ENCODE results near the gene EFCAB9.

The EFCAB9 gene

GRCh38 chr5:172175263-172175719, 18.7 kb upstream of the EFCAB9 start:
- no peaks in the 10 kb centered on the region for H3K27me3 ChIP-seq (ENCODE audit: control insufficient read depth, insufficient read depth, low read length, poor library complexity, severe bottlenecking)
- H3K4me1 ChIP-seq (ENCODE audit: control insufficient read depth, insufficient read depth, low read length) = no peaks in the 10 kb centered on the region
- H3K4me3 ChIP-seq (ENCODE audit: insufficient read depth, low read depth, low read length) = no peak overlapping the region
- WGBS, 2 experiments = 84 to 85% methylated on average over 7 of the region's 7 CpGs
- H3K9me3 ChIP-seq (ENCODE audit: control insufficient read depth, low read length) = no peaks in the 10 kb centered on the region
- no peaks in the 10 kb centered on the region for H3K36me3 ChIP-seq (ENCODE audit: control insufficient read depth, insufficient read depth, low read length)
- H3K27ac ChIP-seq (ENCODE audit: insufficient read depth, low read depth, low read length, poor library complexity, severe bottlenecking) = no peak overlapping the region

DNA sequence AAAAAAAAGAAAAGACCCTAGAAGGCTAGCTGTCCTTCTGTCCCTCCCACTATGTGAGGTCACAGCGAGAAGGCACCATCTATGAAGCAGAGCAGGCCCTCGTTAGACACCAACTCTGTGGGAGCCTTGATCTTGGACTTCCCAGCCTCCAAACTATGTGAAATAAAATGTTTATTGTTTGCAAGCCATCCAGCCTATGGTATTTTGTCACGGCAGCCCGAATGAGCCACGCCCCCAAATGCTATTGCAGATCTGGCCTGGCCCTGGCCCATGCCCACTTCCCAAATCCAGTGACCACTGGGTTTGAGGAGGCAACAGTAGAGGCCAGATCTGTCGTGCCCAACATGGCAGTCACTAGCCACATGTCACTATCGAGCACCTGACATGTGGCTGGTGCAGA, 16.8 kb upstream of the EFCAB9 start:
- H3K9me3 ChIP-seq (ENCODE audit: control insufficient read depth, low read length) = no peaks in the 10 kb centered on the region
- H3K36me3 ChIP-seq (ENCODE audit: control insufficient read depth, insufficient read depth, low read length) = no peaks in the 10 kb centered on the region
- no peaks in the 10 kb centered on the region for H3K4me1 ChIP-seq (ENCODE audit: control insufficient read depth, insufficient read depth, low read length)
- H3K27ac ChIP-seq (ENCODE audit: insufficient read depth, low read depth, low read length, poor library complexity, severe bottlenecking) = no peak overlapping the region
- H3K4me3 ChIP-seq (ENCODE audit: insufficient read depth, low read depth, low read length) = no peak overlapping the region
- no peaks in the 10 kb centered on the region for H3K27me3 ChIP-seq (ENCODE audit: control insufficient read depth, insufficient read depth, low read length, poor library complexity, severe bottlenecking)
- WGBS, 2 experiments = 90 to 95% methylated on average over 7 of the region's 7 CpGs

DNA sequence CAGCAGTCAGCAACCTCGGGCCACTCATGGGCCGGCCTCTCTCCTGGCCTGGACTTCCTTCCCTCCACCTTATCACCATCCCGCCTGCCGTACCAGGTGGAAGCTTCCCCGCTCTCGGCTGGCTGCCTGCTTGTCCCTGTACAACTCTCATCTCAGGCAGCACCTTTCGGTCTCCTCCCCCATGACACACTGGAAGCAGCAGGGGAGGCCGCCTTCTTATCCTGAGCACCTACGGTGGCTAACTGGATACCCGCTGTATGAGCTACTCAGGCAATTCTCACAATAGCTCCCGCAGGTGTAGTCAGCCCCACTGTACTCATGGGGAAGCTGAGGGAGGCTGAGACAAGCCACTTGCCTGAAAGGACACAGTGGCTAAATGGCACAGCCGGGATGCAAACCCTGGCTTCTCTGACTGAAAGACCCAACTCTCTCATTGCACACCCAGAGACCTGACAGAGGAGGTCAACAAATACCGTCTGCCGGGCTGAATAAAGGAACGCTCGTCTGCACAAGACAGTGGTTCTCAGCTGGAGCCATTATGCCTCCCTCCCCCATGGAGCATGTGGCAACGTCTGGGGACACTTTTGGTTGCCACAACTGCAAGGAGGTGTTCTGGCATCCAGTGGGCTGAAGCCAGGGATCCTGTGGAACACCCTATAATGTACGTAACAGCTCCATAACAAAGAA, 15.5 kb upstream of the EFCAB9 start:
- 59 to 61% methylated on average over 18 of the region's 18 CpGs for WGBS, 2 experiments
- no peaks in the 10 kb centered on the region for H3K4me1 ChIP-seq (ENCODE audit: control insufficient read depth, insufficient read depth, low read length)
- H3K27me3 ChIP-seq (ENCODE audit: control insufficient read depth, insufficient read depth, low read length, poor library complexity, severe bottlenecking) = no peaks in the 10 kb centered on the region
- no peaks in the 10 kb centered on the region for H3K9me3 ChIP-seq (ENCODE audit: control insufficient read depth, low read length)
- no peak overlapping the region for H3K4me3 ChIP-seq (ENCODE audit: insufficient read depth, low read depth, low read length)
- H3K36me3 ChIP-seq (ENCODE audit: control insufficient read depth, insufficient read depth, low read length) = no peaks in the 10 kb centered on the region
- no peak overlapping the region for H3K27ac ChIP-seq (ENCODE audit: insufficient read depth, low read depth, low read length, poor library complexity, severe bottlenecking)

- WGBS, 2 experiments = 73 to 75% methylated on average over 18 of the region's 18 CpGs
- H3K4me1 ChIP-seq (ENCODE audit: control insufficient read depth, insufficient read depth, low read length) = no peaks in the 10 kb centered on the region
- H3K27me3 ChIP-seq (ENCODE audit: control insufficient read depth, insufficient read depth, low read length, poor library complexity, severe bottlenecking) = no peaks in the 10 kb centered on the region
- H3K36me3 ChIP-seq (ENCODE audit: control insufficient read depth, insufficient read depth, low read length) = no peaks in the 10 kb centered on the region
- H3K27ac ChIP-seq (ENCODE audit: insufficient read depth, low read depth, low read length, poor library complexity, severe bottlenecking) = no peak overlapping the region
- no peak overlapping the region for H3K4me3 ChIP-seq (ENCODE audit: insufficient read depth, low read depth, low read length)
- H3K9me3 ChIP-seq (ENCODE audit: control insufficient read depth, low read length) = no peaks in the 10 kb centered on the region
Observed at GRCh38 chr5:172178991-172179989, 14.7 kb upstream of the EFCAB9 start.

DNA sequence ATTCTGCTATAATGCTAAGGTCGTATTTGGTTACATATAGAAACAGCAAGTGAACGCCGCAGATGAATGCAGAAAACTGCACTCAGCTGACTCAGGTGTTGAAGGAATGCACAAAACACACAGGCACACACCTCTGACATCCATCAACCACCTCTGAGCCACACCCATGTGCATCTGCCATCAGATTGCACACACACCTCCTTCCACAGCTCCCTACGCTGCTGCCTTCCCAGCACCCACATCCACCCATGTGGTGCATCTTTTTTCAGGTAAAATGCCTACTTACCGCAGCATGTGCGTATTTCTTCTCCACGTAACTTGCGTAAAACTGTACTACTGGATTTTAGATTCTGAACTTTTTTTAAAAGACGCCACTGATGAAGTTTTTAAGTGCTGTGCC, 13.0 kb upstream of the EFCAB9 start:
- Histone ChIP-seq H3K9me3 (ENCODE audit: control insufficient read depth, low read length) (no peaks in the 10 kb centered on the region), H3K4me1 (ENCODE audit: control insufficient read depth, insufficient read depth, low read length) (no peaks in the 10 kb centered on the region), H3K4me3 (ENCODE audit: insufficient read depth, low read depth, low read length) (no peak overlapping the region), H3K27ac (ENCODE audit: insufficient read depth, low read depth, low read length, poor library complexity, severe bottlenecking) (no peak overlapping the region), H3K27me3 (ENCODE audit: control insufficient read depth, insufficient read depth, low read length, poor library complexity, severe bottlenecking) (no peaks in the 10 kb centered on the region), H3K36me3 (ENCODE audit: control insufficient read depth, insufficient read depth, low read length) (no peaks in the 10 kb centered on the region)
- 93 to 96% methylated on average over 9 of the region's 9 CpGs for WGBS, 2 experiments

GRCh38 chr5:172182291-172182690, 11.7 kb upstream of the EFCAB9 start:
- peaks cover 10% of the 10 kb centered on the region for H3K4me1 ChIP-seq (ENCODE audit: control insufficient read depth, insufficient read depth, low read length)
- no peak overlapping the region for H3K4me3 ChIP-seq (ENCODE audit: insufficient read depth, low read depth, low read length)
- H3K27me3 ChIP-seq (ENCODE audit: control insufficient read depth, insufficient read depth, low read length, poor library complexity, severe bottlenecking) = peaks cover 11% of the 10 kb centered on the region
- no peaks in the 10 kb centered on the region for H3K36me3 ChIP-seq (ENCODE audit: control insufficient read depth, insufficient read depth, low read length)
- H3K9me3 ChIP-seq (ENCODE audit: control insufficient read depth, low read length) = no peaks in the 10 kb centered on the region
- 91 to 92% methylated on average over 6 of the region's 6 CpGs for WGBS, 2 experiments
- H3K27ac ChIP-seq (ENCODE audit: insufficient read depth, low read depth, low read length, poor library complexity, severe bottlenecking) = no peak overlapping the region

DNA sequence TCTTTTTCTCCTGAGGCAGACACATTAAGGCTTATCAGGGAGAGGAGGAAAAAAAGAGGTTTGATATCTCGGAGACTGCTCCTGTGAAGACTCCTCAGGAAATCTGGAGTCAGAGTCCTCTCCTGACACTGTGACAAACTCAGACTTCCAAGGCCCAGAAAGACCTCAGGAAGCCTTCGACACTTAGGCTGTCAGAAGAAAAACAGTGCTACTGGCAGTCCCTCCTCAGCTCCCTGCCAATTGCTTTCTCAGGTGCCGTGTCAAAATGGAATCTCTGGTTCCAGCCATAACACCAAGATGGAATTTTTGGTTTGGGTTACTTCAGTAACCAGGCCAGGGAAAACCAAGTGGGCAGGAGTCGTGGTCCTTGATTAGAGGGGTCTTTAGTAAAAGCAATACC, 10.1 kb upstream of the EFCAB9 start:
- Histone ChIP-seq H3K27me3 (ENCODE audit: control insufficient read depth, insufficient read depth, low read length, poor library complexity, severe bottlenecking) (peaks cover 14% of the 10 kb centered on the region), H3K4me3 (ENCODE audit: insufficient read depth, low read depth, low read length) (no peak overlapping the region), H3K4me1 (ENCODE audit: control insufficient read depth, insufficient read depth, low read length) (peaks cover 12% of the 10 kb centered on the region), H3K36me3 (ENCODE audit: control insufficient read depth, insufficient read depth, low read length) (no peaks in the 10 kb centered on the region), H3K9me3 (ENCODE audit: control insufficient read depth, low read length) (no peaks in the 10 kb centered on the region), H3K27ac (ENCODE audit: insufficient read depth, low read depth, low read length, poor library complexity, severe bottlenecking) (no peak overlapping the region)
- 90 to 93% methylated on average over 4 of the region's 4 CpGs for WGBS, 2 experiments

- H3K4me3 ChIP-seq (ENCODE audit: insufficient read depth, low read depth, low read length) = no peak overlapping the region
- H3K27me3 ChIP-seq (ENCODE audit: control insufficient read depth, insufficient read depth, low read length, poor library complexity, severe bottlenecking) = peaks cover 14% of the 10 kb centered on the region
- H3K9me3 ChIP-seq (ENCODE audit: control insufficient read depth, low read length) = no peaks in the 10 kb centered on the region
- WGBS, 2 experiments = 68 to 74% methylated on average over 10 of the region's 10 CpGs
- H3K4me1 ChIP-seq (ENCODE audit: control insufficient read depth, insufficient read depth, low read length) = peaks cover 12% of the 10 kb centered on the region
- H3K36me3 ChIP-seq (ENCODE audit: control insufficient read depth, insufficient read depth, low read length) = no peaks in the 10 kb centered on the region
- no peak overlapping the region for H3K27ac ChIP-seq (ENCODE audit: insufficient read depth, low read depth, low read length, poor library complexity, severe bottlenecking)
Observed at GRCh38 chr5:172185096-172185461, 8.9 kb upstream of the EFCAB9 start.

DNA sequence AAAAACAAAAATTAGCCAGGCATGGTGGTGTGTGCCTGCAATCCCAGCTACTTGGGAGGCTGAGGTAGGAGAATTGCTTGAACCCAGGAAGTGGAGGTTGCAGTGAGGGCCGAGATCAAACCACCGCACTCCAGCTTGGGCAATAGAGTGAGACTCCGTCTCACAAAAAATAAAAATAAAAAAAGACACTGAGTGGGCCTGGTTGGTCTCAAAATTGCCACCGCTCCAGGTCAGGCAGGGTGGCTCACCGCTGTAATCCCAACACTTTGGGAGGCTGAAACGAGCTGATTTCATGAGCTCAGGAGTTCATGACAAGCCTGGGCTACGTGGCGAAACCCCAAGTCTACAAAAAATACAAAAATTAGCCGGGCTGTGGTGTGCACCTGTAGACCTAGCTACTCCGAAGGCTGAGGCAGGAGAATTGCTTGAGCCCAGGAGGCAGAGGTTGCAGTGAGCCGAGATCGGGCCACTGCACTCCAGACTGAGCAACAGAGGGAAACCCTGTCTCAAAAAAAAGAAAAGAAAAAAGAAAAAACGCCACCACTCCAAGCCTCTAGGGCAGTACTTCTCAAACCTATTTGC, 7.8 kb upstream of the EFCAB9 start:
- Histone ChIP-seq H3K27me3 (ENCODE audit: control insufficient read depth, insufficient read depth, low read length, poor library complexity, severe bottlenecking) (peaks cover 14% of the 10 kb centered on the region), H3K4me1 (ENCODE audit: control insufficient read depth, insufficient read depth, low read length) (peaks cover 12% of the 10 kb centered on the region), H3K4me3 (ENCODE audit: insufficient read depth, low read depth, low read length) (no peak overlapping the region), H3K9me3 (ENCODE audit: control insufficient read depth, low read length) (no peaks in the 10 kb centered on the region), H3K27ac (ENCODE audit: insufficient read depth, low read depth, low read length, poor library complexity, severe bottlenecking) (no peak overlapping the region), H3K36me3 (ENCODE audit: control insufficient read depth, insufficient read depth, low read length) (no peaks in the 10 kb centered on the region)
- WGBS, 2 experiments = 92% methylated on average over 13 of the region's 13 CpGs
